ENCODE results near the gene FKBP10.

Gene FKBP10

GRCh38 chr17:41794540-41794975 is 18.2 kb upstream of the FKBP10 start:
- Histone ChIP-seq H3K4me3 (replicated peaks; ENCODE audit: low read depth, low read length) (no peak overlapping the region), H3K27me3 (replicated peaks; ENCODE audit: control insufficient read depth, insufficient read depth, low read length) (no peaks in the 10 kb centered on the region), H3K36me3 (ENCODE audit: control insufficient read depth, insufficient read depth, low read length) (no peaks in the 10 kb centered on the region)
- DNase-seq (ENCODE audit: extremely low read depth, insufficient read length), result no peak
- no peak for TF ChIP-seq CTCF (IDR thresholded peaks at IDR 0.05; ENCODE audit: insufficient read depth, low read length, poor library complexity, severe bottlenecking)

GRCh38 chr17:41796121-41796895 is 16.5 kb upstream of the FKBP10 start:
- no peaks in the 10 kb centered on the region for H3K27me3 ChIP-seq (replicated peaks; ENCODE audit: control insufficient read depth, insufficient read depth, low read length)
- DNase-seq (ENCODE audit: extremely low read depth, insufficient read length), result no peak
- TF ChIP-seq CTCF (IDR thresholded peaks at IDR 0.05; ENCODE audit: insufficient read depth, low read length, poor library complexity, severe bottlenecking), result no peak
- no peaks in the 10 kb centered on the region for H3K36me3 ChIP-seq (ENCODE audit: control insufficient read depth, insufficient read depth, low read length)
- no peak overlapping the region for H3K4me3 ChIP-seq (replicated peaks; ENCODE audit: low read depth, low read length)

GRCh38 chr17:41797377-41797776 is 15.4 kb upstream of the FKBP10 start:
- no peak for TF ChIP-seq CTCF (IDR thresholded peaks at IDR 0.05; ENCODE audit: insufficient read depth, low read length, poor library complexity, severe bottlenecking)
- DNase-seq (ENCODE audit: extremely low read depth, insufficient read length), result no peak
- Histone ChIP-seq H3K36me3 (ENCODE audit: control insufficient read depth, insufficient read depth, low read length) (no peaks in the 10 kb centered on the region), H3K27me3 (replicated peaks; ENCODE audit: control insufficient read depth, insufficient read depth, low read length) (no peaks in the 10 kb centered on the region), H3K4me3 (replicated peaks; ENCODE audit: low read depth, low read length) (no peak overlapping the region)

GRCh38 chr17:41799366-41799765 is 13.4 kb upstream of the FKBP10 start:
- Histone ChIP-seq H3K4me3 (replicated peaks; ENCODE audit: low read depth, low read length) (no peak overlapping the region), H3K36me3 (ENCODE audit: control insufficient read depth, insufficient read depth, low read length) (no peaks in the 10 kb centered on the region), H3K27me3 (replicated peaks; ENCODE audit: control insufficient read depth, insufficient read depth, low read length) (no peaks in the 10 kb centered on the region)
- no peak for TF ChIP-seq CTCF (IDR thresholded peaks at IDR 0.05; ENCODE audit: insufficient read depth, low read length, poor library complexity, severe bottlenecking)
- no peak for DNase-seq (ENCODE audit: extremely low read depth, insufficient read length)

- DNase-seq (ENCODE audit: extremely low read depth, insufficient read length), result no peak
- no peaks in the 10 kb centered on the region for H3K27me3 ChIP-seq (replicated peaks; ENCODE audit: control insufficient read depth, insufficient read depth, low read length)
- no peaks in the 10 kb centered on the region for H3K36me3 ChIP-seq (ENCODE audit: control insufficient read depth, insufficient read depth, low read length)
- TF ChIP-seq CTCF (IDR thresholded peaks at IDR 0.05; ENCODE audit: insufficient read depth, low read length, poor library complexity, severe bottlenecking), result no peak
- no peak overlapping the region for H3K4me3 ChIP-seq (replicated peaks; ENCODE audit: low read depth, low read length)
These were observed 12.0 kb upstream of the FKBP10 start for GRCh38 chr17:41800601-41801373.
